HepG2 (cell line): ENCODE measurements around the gene STN1. TPM values are rescaled to one million over a fixed set of nuclear protein-coding genes. Genes with fewer than 3 reads are reported as not detected.

Source experiments
- ATAC-seq: fragments of 200-7000 bp; cut with Tn5 transposase; 3 replicates; pipeline ENCODE4 v1.9.1; 2020; ENCODE audit warnings: mild to moderate bottlenecking, moderate library complexity
- BruUV-seq: library from RNA; stranded (reverse); fragments of 400-500 nt; replicated peaks from 2 replicates; lab custom pipeline; 2021; lab: Mats Ljungman, UMichigan
- CTCF ChIA-PET: fragments of 300-600 bp; formaldehyde crosslinking; extraction: SDS; loops from one replicate; lab custom pipeline; 2021; ENCODE audit warnings: low total read pairs, inconsistent platforms, low intra/inter-chr PET ratio; lab: Yijun Ruan, JAX
- POLR2A ChIA-PET: fragments of 350-600 bp; sonication (Branson Sonifier 250); formaldehyde crosslinking; loops from one replicate; lab custom pipeline; 2020; ENCODE audit warnings: antibody characterized with exemption, inconsistent platforms; lab: Yijun Ruan, JAX
- DNase-seq: peaks from one replicate; pipeline ENCODE4 v3.0.0-alpha.2; 2015; ENCODE audit warnings: low spot score
- FAIRE-seq: peaks from 3 replicates; lab custom pipeline; 2011; peaks lifted over from hg19 to GRCh38; lab: Jason Lieb, UNC
- H2AFZ ChIP-seq: one replicate; pipeline ENCODE4 v1.6.1; 2011; ENCODE audit warnings: low read length, inconsistent platforms
- H3K27ac ChIP-seq: fragments of 300-600 bp; 3 replicates; pipeline ENCODE4 v1.8.0; 2011; ENCODE audit warnings: mixed run types, mild to moderate bottlenecking, mixed read lengths, low read length, inconsistent platforms; ENCODE audit not compliant: insufficient read depth; ENCODE audit errors: extremely low read length
- H3K27me3 ChIP-seq, 2 experiments: fragments of 200-600 bp in 1 of 2; 2 replicates in 1 of 2; 3 replicates in 1 of 2; pipeline versions ENCODE4 v1.6.0 to v1.8.0; 2011; ENCODE audit warnings: low read length in 2 of 2, mild to moderate bottlenecking in 2 of 2, moderate library complexity in 2 of 2, inconsistent platforms in 1 of 2; ENCODE audit not compliant: insufficient read depth in 2 of 2, control insufficient read depth in 1 of 2
- H3K36me3 ChIP-seq, 2 experiments: fragments of 200-600 bp in 1 of 2; replicated peaks in 1 of 2; 2 replicates in 1 of 2; 3 replicates in 1 of 2; pipeline versions ENCODE4 v1.5.1 to v1.8.0; 2011; ENCODE audit warnings: low read length in 2 of 2, inconsistent platforms in 1 of 2; ENCODE audit not compliant: insufficient read depth in 2 of 2, control insufficient read depth in 1 of 2
- H3K4me1 ChIP-seq: 2 replicates; pipeline ENCODE4 v1.5.1; 2012; ENCODE audit warnings: low read length, inconsistent platforms; ENCODE audit not compliant: insufficient read depth
- H3K4me2 ChIP-seq: 2 replicates; pipeline ENCODE4 v1.6.0; 2011; ENCODE audit warnings: low read depth, low read length, inconsistent platforms
- H3K4me3 ChIP-seq, 3 experiments: fragments of 200-600 bp in 1 of 3; sonication (generic), shearing (Covaris generic) in 1 of 3; replicated peaks in 1 of 3; 2 replicates each; pipeline ENCODE4 v1.5.1; 2011 to 2016; ENCODE audit warnings: low read length in 3 of 3, inconsistent platforms in 2 of 3, low read depth in 2 of 3, mild to moderate bottlenecking in 2 of 3, control low read depth in 1 of 3, mixed read lengths in 1 of 3; ENCODE audit not compliant: insufficient read depth in 1 of 3
- H3K79me2 ChIP-seq: one replicate; pipeline ENCODE4 v1.6.1; 2011; ENCODE audit warnings: low read length, inconsistent platforms; ENCODE audit not compliant: insufficient read depth
- H3K9ac ChIP-seq: 2 replicates; pipeline ENCODE4 v1.6.0; 2011; ENCODE audit warnings: mild to moderate bottlenecking, low read depth, low read length, inconsistent platforms; ENCODE audit not compliant: insufficient read depth
- H3K9me3 ChIP-seq: 2 replicates; pipeline ENCODE4 v1.5.1; 2012; ENCODE audit warnings: mild to moderate bottlenecking, low read length
- H4K20me1 ChIP-seq: 2 replicates; pipeline ENCODE4 v1.6.0; 2011; ENCODE audit warnings: inconsistent platforms, mild to moderate bottlenecking, low read length, moderate library complexity; ENCODE audit not compliant: insufficient read depth
- BRCA1 ChIP-seq: sonication (generic); formaldehyde crosslinking; IDR thresholded peaks from 2 replicates; pipeline ENCODE4 v1.4.0; 2020; ENCODE audit warnings: missing genetic modification reagents
- ELF4 ChIP-seq: sonication (generic); formaldehyde crosslinking; IDR thresholded peaks from 2 replicates; pipeline ENCODE4 v1.5.0; 2020; ENCODE audit warnings: missing genetic modification reagents, mild to moderate bottlenecking, moderate library complexity, borderline replicate concordance
- PCBP2 ChIP-seq: fragments of 200-400 bp; formaldehyde crosslinking; optimal IDR thresholded peaks from 2 replicates; pipeline ENCODE3; 2018; ENCODE audit warnings: low read length, low read depth; ENCODE audit not compliant: poor library complexity, severe bottlenecking
- POLR2G ChIP-seq: fragments of 200-400 bp; formaldehyde crosslinking; IDR thresholded peaks from 2 replicates; pipeline ENCODE4 v1.6.1; 2018; ENCODE audit warnings: mild to moderate bottlenecking, low read depth, low read length, moderate library complexity
- RBFOX2 ChIP-seq: fragments of 200-400 bp; formaldehyde crosslinking; IDR thresholded peaks from 2 replicates; pipeline ENCODE4 v1.6.1; 2017; ENCODE audit warnings: low read depth, mild to moderate bottlenecking, low read length
- SMAD9 ChIP-seq: sonication (generic); formaldehyde crosslinking; IDR thresholded peaks from 2 replicates; pipeline ENCODE4 v1.5.1; 2020; ENCODE audit warnings: mild to moderate bottlenecking, missing genetic modification reagents
- SP140L ChIP-seq: sonication (generic); formaldehyde crosslinking; IDR thresholded peaks from 2 replicates; pipeline ENCODE4 v1.4.0; 2020; ENCODE audit warnings: missing genetic modification reagents, borderline replicate concordance
- YY1 ChIP-seq: IDR thresholded peaks from 2 replicates; pipeline ENCODE4 v1.6.1; 2011; ENCODE audit warnings: low read length, low read depth, moderate library complexity, mild to moderate bottlenecking; ENCODE audit not compliant: insufficient read depth, insufficient replicate concordance
- ZNF101 ChIP-seq: sonication (generic); formaldehyde crosslinking; IDR thresholded peaks from 2 replicates; pipeline ENCODE4 v1.4.0; 2020; ENCODE audit warnings: mild to moderate bottlenecking, low read depth, missing genetic modification reagents, borderline replicate concordance
- ZNF777 ChIP-seq: sonication (generic); formaldehyde crosslinking; IDR thresholded peaks from 2 replicates; pipeline ENCODE4 v1.4.0; 2020; ENCODE audit warnings: missing genetic modification reagents
- WGBS: methylation state at CpG from one replicate; pipeline ENCODE4 v1.1.6; 2017; ENCODE audit warnings: low lambda C conversion rate; 5-methylcytosine and 5-hydroxymethylcytosine counted together
- in situ Hi-C: cut with HindIII; loops from 2 replicates; pipeline ENCODE4 v1.10.0; 2017; ENCODE audit warnings: low pct_unique_long_range_greater_than_20kb; ENCODE audit not compliant: extremely low pct_ligation_motif_present
- intact Hi-C: fragments of 100-400 bp; cut with micrococcal nuclease; formaldehyde crosslinking; loops from one replicate; pipeline ENCODE4 v1.10.0; 2022; ENCODE audit not compliant: unreplicated experiment
- polyA plus RNA-seq, 8 experiments: library from polyadenylated mRNA; depleted of rRNA in 3 of 8; stranded (reverse) in 7 of 8; unstranded in 1 of 8; fragments of >200 nt; fragmentation: Illumina TruSeq in 4 of 8; extraction: Trizol in 4 of 8; gene quantifications; 2 replicates each; pipeline versions ENCODE4 v1.2.1 to v1.2.3, GENCODE V29; 2011 to 2016; ENCODE audit warnings: low read depth in 4 of 8, missing spikeins in 1 of 8, mixed read lengths in 1 of 8; ENCODE audit not compliant: insufficient read depth in 1 of 8
- total RNA-seq, 5 experiments: library from RNA; depleted of rRNA; stranded (reverse); fragments of >200 nt; fragmentation: Illumina TruSeq; extraction: Trizol; gene quantifications; 2 replicates each; pipeline ENCODE4 v1.2.3, GENCODE V29; 2016; ENCODE audit warnings: low read depth in 1 of 5
- TF ChIP-seq, protein P1 (sequence below): sonication (generic); formaldehyde crosslinking; conservative IDR thresholded peaks from 2 replicates; pipeline ENCODE4 v1.4.0; 2020; ENCODE audit warnings: missing genetic modification reagents
- TF ChIP-seq, protein P2 (sequence below): sonication (generic); formaldehyde crosslinking; IDR thresholded peaks from 2 replicates; pipeline ENCODE4 v1.4.0; 2020; ENCODE audit warnings: mild to moderate bottlenecking, missing genetic modification reagents
- TF ChIP-seq, protein P3 (sequence below): sonication (generic); formaldehyde crosslinking; IDR thresholded peaks from 2 replicates; pipeline ENCODE4 v1.4.0; 2020; ENCODE audit warnings: missing genetic modification reagents

Gene STN1
- total and polyA plus RNA-seq, 2 of the 13 experiments (the other 11 are each of a cell fraction or from before 2014, with no cell fraction given), result 17.6 to 22.7 TPM

DNA sequence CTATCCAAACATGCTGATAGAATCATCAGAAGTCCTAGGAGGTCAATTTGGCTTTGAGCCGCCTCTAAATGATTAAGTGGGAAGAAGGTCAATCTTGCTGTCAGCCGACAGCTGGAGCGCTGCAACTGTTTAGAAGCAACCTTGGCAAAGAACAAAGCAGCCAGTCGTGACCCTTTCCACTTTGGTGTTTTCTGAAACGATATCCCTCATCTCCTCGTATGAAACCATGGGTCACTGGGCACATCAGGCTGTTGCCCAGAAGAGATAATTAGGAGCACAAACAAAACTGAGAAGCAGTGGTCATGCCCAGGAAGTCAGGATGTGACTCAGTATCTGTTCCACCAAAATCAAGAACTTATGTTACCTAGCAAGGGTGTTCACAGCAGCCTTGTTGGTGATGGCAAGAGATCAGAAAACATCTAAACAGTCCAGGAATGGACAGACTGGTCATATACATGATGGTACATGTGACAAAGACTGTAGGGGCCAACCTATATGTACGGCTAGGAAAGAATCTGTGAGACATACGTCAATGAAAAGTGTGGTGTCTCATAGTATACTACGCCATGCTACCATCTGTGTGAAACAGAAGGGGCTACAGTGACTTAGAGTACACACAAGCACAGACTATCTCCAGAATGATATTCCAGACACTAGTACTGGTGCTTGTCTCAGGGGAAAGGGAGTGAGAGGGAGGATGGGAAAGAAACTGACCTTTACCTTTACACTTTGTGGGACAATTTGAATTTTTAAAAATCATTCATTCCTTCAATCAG is 22.4 kb downstream of the STN1 start:
- Histone ChIP-seq H3K79me2 (no peaks in the 10 kb centered on the region), H2AFZ (no peak overlapping the region), H3K9ac (no peak overlapping the region), H3K27ac (no peak overlapping the region), H3K4me2 (no peak overlapping the region), H4K20me1 (no peaks in the 10 kb centered on the region), H3K4me3 (no peak overlapping the region), H3K9me3 (no peaks in the 10 kb centered on the region), H3K4me1 (peaks cover 5% of the 10 kb centered on the region), H3K36me3 (peaks cover 7 to 36% of the 10 kb centered on the region in 2 experiments; a peak in 3 of 5 replicates), H3K27me3 (no peaks in the 10 kb centered on the region; a peak in 1 of 5 replicates)
- in situ Hi-C loops (no loop called here), intact Hi-C loops (no loop called here)
- 95% methylated on average over 9 of the region's 9 CpGs for WGBS
- ChIA-PET POLR2A (no interaction called here), CTCF (no interaction called here)
- FAIRE-seq, result no peak
- DNase-seq, result no peak
- TF ChIP-seq YY1, result no peak
- TF ChIP-seq ELF4, result no peak
- no peak for TF ChIP-seq POLR2G
- TF ChIP-seq, protein P1, sequence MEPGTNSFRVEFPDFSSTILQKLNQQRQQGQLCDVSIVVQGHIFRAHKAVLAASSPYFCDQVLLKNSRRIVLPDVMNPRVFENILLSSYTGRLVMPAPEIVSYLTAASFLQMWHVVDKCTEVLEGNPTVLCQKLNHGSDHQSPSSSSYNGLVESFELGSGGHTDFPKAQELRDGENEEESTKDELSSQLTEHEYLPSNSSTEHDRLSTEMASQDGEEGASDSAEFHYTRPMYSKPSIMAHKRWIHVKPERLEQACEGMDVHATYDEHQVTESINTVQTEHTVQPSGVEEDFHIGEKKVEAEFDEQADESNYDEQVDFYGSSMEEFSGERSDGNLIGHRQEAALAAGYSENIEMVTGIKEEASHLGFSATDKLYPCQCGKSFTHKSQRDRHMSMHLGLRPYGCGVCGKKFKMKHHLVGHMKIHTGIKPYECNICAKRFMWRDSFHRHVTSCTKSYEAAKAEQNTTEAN (CRISPR knock-in tag), result no peak
- TF ChIP-seq PCBP2, result no peak
- TF ChIP-seq, protein P2, sequence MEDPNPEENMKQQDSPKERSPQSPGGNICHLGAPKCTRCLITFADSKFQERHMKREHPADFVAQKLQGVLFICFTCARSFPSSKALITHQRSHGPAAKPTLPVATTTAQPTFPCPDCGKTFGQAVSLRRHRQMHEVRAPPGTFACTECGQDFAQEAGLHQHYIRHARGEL (CRISPR knock-in tag), result no peak
- TF ChIP-seq SP140L (CRISPR knock-in tag), result no peak
- no peak for TF ChIP-seq ZNF101 (CRISPR knock-in tag)
- no peak for TF ChIP-seq ZNF777 (CRISPR knock-in tag)
- no peak for TF ChIP-seq SMAD9
- no peak for TF ChIP-seq BRCA1 (CRISPR knock-in tag)
- TF ChIP-seq, protein P3, sequence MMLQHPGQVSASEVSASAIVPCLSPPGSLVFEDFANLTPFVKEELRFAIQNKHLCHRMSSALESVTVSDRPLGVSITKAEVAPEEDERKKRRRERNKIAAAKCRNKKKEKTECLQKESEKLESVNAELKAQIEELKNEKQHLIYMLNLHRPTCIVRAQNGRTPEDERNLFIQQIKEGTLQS (CRISPR knock-in tag), result no peak
- no peak for TF ChIP-seq RBFOX2
- no TSS peak for BruUV-seq
- no peak for ATAC-seq
